ENCODE results near the gene CSKMT. TPM values are rescaled to one million over a fixed set of nuclear protein-coding genes. Genes with fewer than 3 reads are reported as not detected.

CSKMT gene
- total RNA-seq, 1 donor from 2014 or later = 21.3 TPM

DNA sequence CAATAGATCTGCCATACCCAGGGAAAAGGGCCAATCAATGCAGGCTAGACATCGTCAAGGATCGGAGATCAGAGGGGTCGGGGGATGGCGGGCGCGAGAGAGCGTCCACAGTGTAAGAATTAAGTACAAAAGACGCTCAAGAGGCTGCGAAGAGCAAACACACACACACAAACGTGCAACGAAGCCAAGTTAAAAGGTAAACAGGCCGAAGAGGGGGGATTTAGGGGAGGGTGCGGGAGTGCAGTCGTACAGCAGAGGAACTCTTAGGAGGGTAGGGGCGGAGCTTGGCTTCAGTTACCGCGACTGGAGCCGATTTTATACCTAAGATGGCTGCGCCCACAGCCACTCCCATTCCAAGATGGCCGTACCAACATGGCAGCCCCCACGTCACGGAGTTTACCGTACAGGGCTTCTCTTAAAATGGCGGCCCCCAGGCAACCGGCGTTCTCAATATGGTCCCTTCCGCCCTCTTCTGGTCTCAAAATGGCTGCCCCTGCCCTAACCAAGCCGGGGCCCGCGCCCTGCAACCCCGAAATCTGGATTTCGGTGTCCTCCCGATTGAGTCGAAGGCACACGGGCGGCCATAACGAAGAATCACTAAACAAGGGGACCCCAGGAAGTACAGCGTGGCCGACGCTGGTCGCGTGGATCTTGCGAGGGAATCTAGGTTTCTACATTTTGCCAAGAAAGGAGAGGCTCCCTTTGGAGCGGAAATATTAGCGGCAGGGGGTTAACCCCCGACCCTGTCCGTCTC, 44.3 kb downstream of the CSKMT start:
- Histone ChIP-seq H3K27me3 (ENCODE audit: control insufficient read depth, insufficient read depth, low read length) (no peaks in the 10 kb centered on the region), H3K36me3 (ENCODE audit: control insufficient read depth, insufficient read depth, low read length) (peaks cover 9% of the 10 kb centered on the region), H3K4me3 (ENCODE audit: low read depth, low read length) (peak overlapping the region; percentile 46)
- no peak for FAIRE-seq
- no peak for TF ChIP-seq CTCF (IDR thresholded peaks at IDR 0.05; ENCODE audit: insufficient read depth, low read length, severe bottlenecking)
- DNase-seq (ENCODE audit: low read depth) = peak; percentile 94

DNA sequence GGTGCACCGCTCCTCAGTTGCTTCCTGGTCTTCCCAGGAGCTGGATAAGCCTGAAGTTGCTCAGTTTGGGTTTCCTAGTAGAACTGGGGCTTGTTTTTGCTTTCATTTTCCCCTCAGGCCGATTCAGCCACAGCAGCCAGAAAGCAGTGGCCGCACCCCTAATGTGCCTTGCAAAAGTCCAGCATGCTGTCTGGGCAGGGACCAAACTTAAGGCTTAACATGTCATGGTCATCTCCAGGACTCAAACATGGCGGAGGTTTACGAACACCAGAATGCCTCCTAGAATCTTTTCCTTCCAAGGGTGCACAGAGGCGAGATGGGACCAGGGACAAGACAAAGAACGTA, 44.9 kb downstream of the CSKMT start:
- no peaks in the 10 kb centered on the region for H3K27me3 ChIP-seq (ENCODE audit: control insufficient read depth, insufficient read depth, low read length)
- peaks cover 10% of the 10 kb centered on the region for H3K36me3 ChIP-seq (ENCODE audit: control insufficient read depth, insufficient read depth, low read length)
- peak overlapping the region; percentile 46 for H3K4me3 ChIP-seq (ENCODE audit: low read depth, low read length)
- TF ChIP-seq CTCF (IDR thresholded peaks at IDR 0.05; ENCODE audit: insufficient read depth, low read length, severe bottlenecking) = no peak
- DNase-seq (ENCODE audit: low read depth) = no peak
- no peak for FAIRE-seq

DNA sequence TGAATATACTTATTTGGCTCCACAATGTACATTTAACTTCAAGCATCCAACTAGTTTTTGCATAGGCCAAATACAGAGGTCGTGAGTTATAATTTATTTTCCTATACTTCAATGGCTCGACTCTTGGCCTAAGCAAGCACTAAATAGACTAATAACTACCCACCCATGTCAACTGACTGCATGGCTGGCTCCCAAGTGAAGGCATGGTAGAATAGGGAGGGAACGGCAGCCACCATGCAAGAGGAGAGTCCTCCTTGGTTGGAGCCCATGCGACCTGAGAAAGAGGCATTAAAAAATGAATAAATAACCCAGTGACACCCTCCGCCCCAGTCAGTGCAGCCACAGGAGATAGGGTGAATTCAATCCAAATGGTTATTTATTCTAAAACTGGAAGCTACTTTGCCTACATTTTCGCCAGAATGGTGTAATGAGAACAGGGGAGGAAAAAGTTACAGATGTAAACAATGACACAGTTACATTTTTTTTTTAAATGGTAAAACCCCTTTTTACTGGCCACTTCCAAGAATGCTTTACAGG, 47.2 kb downstream of the CSKMT start:
- FAIRE-seq (no peak), DNase-seq (ENCODE audit: low read depth) (no peak)
- no peak for TF ChIP-seq CTCF (IDR thresholded peaks at IDR 0.05; ENCODE audit: insufficient read depth, low read length, severe bottlenecking)
- Histone ChIP-seq H3K36me3 (ENCODE audit: control insufficient read depth, insufficient read depth, low read length) (peaks cover 25% of the 10 kb centered on the region), H3K27me3 (ENCODE audit: control insufficient read depth, insufficient read depth, low read length) (no peaks in the 10 kb centered on the region), H3K4me3 (ENCODE audit: low read depth, low read length) (no peak overlapping the region)

DNA sequence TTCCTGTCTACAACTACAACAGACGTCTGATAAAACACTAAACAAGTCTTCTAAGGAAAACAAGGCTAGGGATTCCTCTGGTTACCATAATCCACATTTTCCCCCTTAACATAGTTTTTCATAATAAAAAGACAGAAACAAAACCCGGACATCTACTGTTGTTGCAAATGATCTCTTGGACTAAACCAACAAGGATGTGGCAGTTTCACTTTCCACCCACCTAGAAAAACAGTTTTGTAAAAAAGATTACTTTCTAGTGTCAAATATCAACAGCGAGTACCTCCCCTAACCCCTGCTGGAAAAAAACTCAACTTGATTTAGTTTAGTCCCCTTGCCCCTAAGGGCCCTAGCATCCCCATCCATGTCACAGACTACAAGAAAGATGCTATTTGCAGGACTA, 47.7 kb downstream of the CSKMT start:
- H3K4me3 ChIP-seq (ENCODE audit: low read depth, low read length) = no peak overlapping the region
- H3K27me3 ChIP-seq (ENCODE audit: control insufficient read depth, insufficient read depth, low read length) = no peaks in the 10 kb centered on the region
- peaks cover 28% of the 10 kb centered on the region for H3K36me3 ChIP-seq (ENCODE audit: control insufficient read depth, insufficient read depth, low read length)
- no peak for DNase-seq (ENCODE audit: low read depth)
- FAIRE-seq = no peak
- TF ChIP-seq CTCF (IDR thresholded peaks at IDR 0.05; ENCODE audit: insufficient read depth, low read length, severe bottlenecking) = no peak

- FAIRE-seq (no peak), DNase-seq (ENCODE audit: low read depth) (no peak)
- peaks cover 29% of the 10 kb centered on the region for H3K36me3 ChIP-seq (ENCODE audit: control insufficient read depth, insufficient read depth, low read length)
- H3K27me3 ChIP-seq (ENCODE audit: control insufficient read depth, insufficient read depth, low read length) = no peaks in the 10 kb centered on the region
- H3K4me3 ChIP-seq (ENCODE audit: low read depth, low read length) = no peak overlapping the region
- no peak for TF ChIP-seq CTCF (IDR thresholded peaks at IDR 0.05; ENCODE audit: insufficient read depth, low read length, severe bottlenecking)
These were observed 48.2 kb downstream of the CSKMT start for GRCh38 chr11:62713343-62713742.

Data from bronchial epithelial cell (primary cell).